Keratinocyte (primary cell): ENCODE results near the gene MSI1. TPM values are rescaled to one million over a fixed set of nuclear protein-coding genes. Genes with fewer than 3 reads are reported as not detected.

Source experiments
- DNase-seq: peaks from one replicate; pipeline ENCODE4 v3.0.0-alpha.2; 2011; ENCODE audit warnings: low read depth, missing footprints, low spot score
- FAIRE-seq: peaks from 2 replicates; lab custom pipeline; 2011; peaks lifted over from hg19 to GRCh38; lab: Jason Lieb, UNC
- H2AFZ ChIP-seq: 2 replicates; pipeline ENCODE4 v1.6.0; 2012; ENCODE audit warnings: low read length, control low read depth, inconsistent platforms; ENCODE audit not compliant: control insufficient read depth
- H3K27ac ChIP-seq: 2 replicates; pipeline ENCODE4 v1.5.1; 2011; ENCODE audit warnings: low read length; ENCODE audit not compliant: control insufficient read depth, insufficient read depth
- H3K27me3 ChIP-seq: 3 replicates; pipeline ENCODE4 v1.6.0; 2011; ENCODE audit warnings: low read length; ENCODE audit not compliant: control insufficient read depth, insufficient read depth; ENCODE audit errors: extremely low read depth
- H3K36me3 ChIP-seq, 2 experiments: 2 replicates in 1 of 2; 3 replicates in 1 of 2; pipeline ENCODE4 v1.5.1; 2011; ENCODE audit warnings: low read length in 2 of 2, mild to moderate bottlenecking in 1 of 2; ENCODE audit not compliant: control insufficient read depth in 2 of 2, insufficient read depth in 2 of 2; ENCODE audit errors: extremely low read depth in 1 of 2
- H3K4me1 ChIP-seq: 3 replicates; pipeline ENCODE4 v1.5.1; 2011; ENCODE audit warnings: low read length; ENCODE audit not compliant: control insufficient read depth, insufficient read depth; ENCODE audit errors: extremely low read depth
- H3K4me2 ChIP-seq: 3 replicates; pipeline ENCODE4 v1.6.0; 2011; ENCODE audit warnings: low read depth, low read length; ENCODE audit not compliant: control insufficient read depth, insufficient read depth; ENCODE audit errors: extremely low read depth
- H3K4me3 ChIP-seq, 3 experiments: fragments of 200-600 bp in 1 of 3; sonication (generic) in 1 of 3; 2 replicates in 2 of 3; 3 replicates in 1 of 3; pipeline ENCODE4 v1.5.1; 2011 to 2016; ENCODE audit warnings: low read length in 3 of 3, mild to moderate bottlenecking in 3 of 3, control low read depth in 2 of 3, inconsistent platforms in 1 of 3, low read depth in 1 of 3, mixed read lengths in 1 of 3, mixed run types in 1 of 3, moderate library complexity in 1 of 3; ENCODE audit not compliant: control insufficient read depth in 2 of 3, insufficient read depth in 2 of 3; ENCODE audit errors: extremely low read depth in 1 of 3
- H3K79me2 ChIP-seq: 2 replicates; pipeline ENCODE4 v1.6.0; 2012; ENCODE audit warnings: low read length; ENCODE audit not compliant: control insufficient read depth, insufficient read depth
- H3K9ac ChIP-seq: 3 replicates; pipeline ENCODE4 v1.6.0; 2011; ENCODE audit warnings: low read length; ENCODE audit not compliant: control insufficient read depth, insufficient read depth; ENCODE audit errors: extremely low read depth
- H3K9me1 ChIP-seq: 3 replicates; pipeline ENCODE4 v1.6.0; 2011; ENCODE audit warnings: low read length; ENCODE audit not compliant: control insufficient read depth, insufficient read depth; ENCODE audit errors: extremely low read depth
- H3K9me3 ChIP-seq: 2 replicates; pipeline ENCODE4 v1.5.1; 2012; ENCODE audit warnings: low read depth, low read length; ENCODE audit not compliant: control insufficient read depth
- H4K20me1 ChIP-seq: 3 replicates; pipeline ENCODE4 v1.6.0; 2011; ENCODE audit warnings: low read length; ENCODE audit not compliant: control insufficient read depth, insufficient read depth; ENCODE audit errors: extremely low read depth
- EZH2 ChIP-seq: IDR thresholded peaks from one replicate; pipeline ENCODE4 v1.6.1; 2012; ENCODE audit warnings: inconsistent platforms, mild to moderate bottlenecking, low read length, moderate library complexity
- dilution Hi-C: fragments of 300-500 bp; cut with MboI; formaldehyde crosslinking; loops from one replicate; pipeline ENCODE4 v1.7.0; 2020; ENCODE audit warnings: low sequenced_read_pairs; ENCODE audit not compliant: extremely low pct_ligation_motif_present
- polyA plus RNA-seq, 5 experiments: library from polyadenylated mRNA; depleted of rRNA in 3 of 5; stranded (reverse) in 3 of 5; stranded (forward) in 1 of 5; unstranded in 1 of 5; fragments of >200 nt; gene quantifications; 1 replicate in 1 of 5; 2 replicates in 3 of 5; 3 replicates in 1 of 5; pipeline versions ENCODE4 v1.2.1 to v1.2.3, GENCODE V29; 2011 to 2012; ENCODE audit warnings: missing spikeins in 2 of 5, low read depth in 1 of 5, low replicate concordance in 1 of 5
- TF ChIP-seq, protein P1 (sequence below), 3 experiments: IDR thresholded peaks in 1 of 3; conservative IDR thresholded peaks in 1 of 3; optimal IDR thresholded peaks in 1 of 3; 2 replicates in 2 of 3; 3 replicates in 1 of 3; pipeline versions ENCODE3 to v1.5.1; 2011; ENCODE audit warnings: low read length in 3 of 3, mild to moderate bottlenecking in 3 of 3, moderate library complexity in 2 of 3, control low read depth in 1 of 3, inconsistent platforms in 1 of 3; ENCODE audit not compliant: insufficient read depth in 2 of 3; ENCODE audit errors: extremely low read depth in 1 of 3

MSI1 gene
- polyA plus RNA-seq, 1 donor (not counting 4 experiments of a cell fraction or from before 2014, with no cell fraction given), result not detected

DNA sequence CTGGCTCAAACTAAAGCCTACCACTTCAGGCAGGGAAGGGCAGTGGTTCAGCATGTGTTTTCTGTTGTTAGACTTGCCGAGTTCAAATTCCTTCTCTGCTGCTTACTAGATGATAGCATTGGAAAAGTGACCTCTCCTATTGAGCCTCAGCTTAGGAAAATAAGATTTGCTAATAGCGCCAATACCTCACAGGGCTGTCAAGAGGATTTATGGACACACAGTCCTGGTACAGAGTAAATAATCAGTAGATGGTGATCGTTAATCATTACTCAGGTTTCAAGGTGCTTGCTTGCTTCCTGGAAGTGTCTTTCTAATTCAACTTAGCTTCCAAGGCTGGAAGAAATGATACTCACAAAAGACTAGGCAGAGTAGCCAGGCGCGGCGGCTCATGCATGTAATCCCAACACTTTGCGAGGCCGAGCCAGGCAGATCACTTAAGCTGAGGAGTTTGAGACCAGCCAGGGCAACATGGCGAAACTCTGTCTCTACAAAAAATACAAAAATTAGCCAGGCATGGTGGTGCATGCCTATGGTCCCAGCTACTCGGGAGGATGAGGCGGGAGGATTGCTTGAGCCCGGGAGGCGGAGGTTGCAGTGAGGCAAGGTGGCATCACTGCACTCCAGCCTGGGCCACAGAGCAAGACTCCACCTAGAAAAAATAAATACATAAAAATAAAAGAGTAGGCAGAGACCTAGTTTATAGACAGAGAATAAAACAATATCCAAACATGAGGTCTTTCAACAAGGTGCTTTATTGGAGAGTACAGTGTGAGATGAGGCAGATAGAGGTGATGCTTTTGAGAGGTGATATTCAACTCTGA is 47.4 kb downstream of the MSI1 start:
- dilution Hi-C loops, result no loop called here
- Histone ChIP-seq H3K9me1 (no peaks in the 10 kb centered on the region), H3K4me3 (no peak overlapping the region), H3K4me1 (peaks cover 7% of the 10 kb centered on the region), H3K9ac (no peak overlapping the region), H3K27me3 (no peaks in the 10 kb centered on the region), H4K20me1 (no peaks in the 10 kb centered on the region), H2AFZ (no peak overlapping the region), H3K27ac (no peak overlapping the region), H3K9me3 (no peaks in the 10 kb centered on the region), H3K36me3 (no peaks in the 10 kb centered on the region), H3K79me2 (no peaks in the 10 kb centered on the region), H3K4me2 (no peak overlapping the region)
- TF ChIP-seq, protein P1, sequence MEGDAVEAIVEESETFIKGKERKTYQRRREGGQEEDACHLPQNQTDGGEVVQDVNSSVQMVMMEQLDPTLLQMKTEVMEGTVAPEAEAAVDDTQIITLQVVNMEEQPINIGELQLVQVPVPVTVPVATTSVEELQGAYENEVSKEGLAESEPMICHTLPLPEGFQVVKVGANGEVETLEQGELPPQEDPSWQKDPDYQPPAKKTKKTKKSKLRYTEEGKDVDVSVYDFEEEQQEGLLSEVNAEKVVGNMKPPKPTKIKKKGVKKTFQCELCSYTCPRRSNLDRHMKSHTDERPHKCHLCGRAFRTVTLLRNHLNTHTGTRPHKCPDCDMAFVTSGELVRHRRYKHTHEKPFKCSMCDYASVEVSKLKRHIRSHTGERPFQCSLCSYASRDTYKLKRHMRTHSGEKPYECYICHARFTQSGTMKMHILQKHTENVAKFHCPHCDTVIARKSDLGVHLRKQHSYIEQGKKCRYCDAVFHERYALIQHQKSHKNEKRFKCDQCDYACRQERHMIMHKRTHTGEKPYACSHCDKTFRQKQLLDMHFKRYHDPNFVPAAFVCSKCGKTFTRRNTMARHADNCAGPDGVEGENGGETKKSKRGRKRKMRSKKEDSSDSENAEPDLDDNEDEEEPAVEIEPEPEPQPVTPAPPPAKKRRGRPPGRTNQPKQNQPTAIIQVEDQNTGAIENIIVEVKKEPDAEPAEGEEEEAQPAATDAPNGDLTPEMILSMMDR (optimal IDR thresholded peaks at IDR 0.05 in 1 of 3, IDR thresholded peaks at IDR 0.05 in 1 of 3, conservative IDR thresholded peaks at IDR 0.05 in 1 of 3; ENCODE audit: extremely low read depth in 1 of 3, insufficient read depth in 2 of 3, low read length in 3 of 3), result no peak
- TF ChIP-seq EZH2, result no peak
- DNase-seq (no peak), FAIRE-seq (no peak)

DNA sequence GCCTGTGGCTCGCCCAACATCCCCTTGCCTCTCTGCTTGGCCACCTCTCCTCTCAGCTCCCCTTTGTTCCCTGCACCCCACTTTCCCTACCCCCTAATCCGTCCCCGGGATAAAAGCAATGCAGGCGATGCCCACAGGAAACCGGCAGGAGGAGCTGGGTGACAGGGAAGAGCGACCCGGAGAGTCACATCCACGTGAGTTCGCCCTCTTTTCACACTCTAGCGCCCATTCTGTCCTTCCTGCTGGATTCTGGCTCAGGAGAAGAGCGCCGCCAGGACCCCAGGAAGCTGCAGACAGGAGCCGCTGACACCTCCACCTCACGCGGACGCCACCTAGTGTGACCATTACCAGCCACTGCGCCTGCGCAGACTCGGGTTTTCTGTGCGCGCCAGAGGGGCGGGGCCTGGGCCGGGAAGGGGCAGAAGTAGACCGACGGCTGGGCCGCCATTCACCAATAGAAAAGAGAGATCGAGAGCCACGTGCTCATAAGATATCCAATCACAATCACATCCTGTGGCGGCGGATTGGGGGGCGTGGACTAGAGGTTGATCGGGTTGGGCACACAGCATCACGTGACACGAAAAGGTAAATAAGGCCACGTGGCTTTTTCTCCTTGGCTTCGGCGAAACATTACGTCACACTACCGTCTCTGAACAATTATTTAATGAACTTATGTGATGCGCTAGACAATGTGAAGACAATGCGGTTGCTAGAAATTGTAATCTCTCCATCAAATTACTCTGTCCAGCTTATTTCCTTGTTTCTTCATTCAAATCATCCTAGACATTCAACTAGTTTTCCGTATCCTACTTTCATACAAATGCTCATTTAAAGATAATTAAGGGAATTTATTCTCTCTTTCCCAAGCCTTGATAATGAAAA is 51.5 kb downstream of the MSI1 start:
- peak overlapping the region; percentile 80 for H3K9ac ChIP-seq
- DNase-seq (peak; percentile 98), FAIRE-seq (peak; percentile 81)
- H3K27me3 ChIP-seq, result no peaks in the 10 kb centered on the region
- no peaks in the 10 kb centered on the region for H3K79me2 ChIP-seq
- no peak for TF ChIP-seq EZH2
- TF ChIP-seq, protein P1 (optimal IDR thresholded peaks at IDR 0.05 in 1 of 3, IDR thresholded peaks at IDR 0.05 in 1 of 3, conservative IDR thresholded peaks at IDR 0.05 in 1 of 3; ENCODE audit: extremely low read depth in 1 of 3, insufficient read depth in 2 of 3, low read length in 3 of 3), result peak; percentile 65 to 68 (median 67)
- peak overlapping the region; percentile 86 for H3K4me2 ChIP-seq
- no peaks in the 10 kb centered on the region for H3K9me1 ChIP-seq
- peak overlapping the region; percentile 27 to 67 (median 66) for H3K4me3 ChIP-seq
- dilution Hi-C loops, result no loop called here
- no peaks in the 10 kb centered on the region for H3K9me3 ChIP-seq
- peak overlapping the region; percentile 66 for H3K27ac ChIP-seq
- no peaks in the 10 kb centered on the region for H3K36me3 ChIP-seq
- no peaks in the 10 kb centered on the region for H4K20me1 ChIP-seq
- H3K4me1 ChIP-seq, result peaks cover 4% of the 10 kb centered on the region
- H2AFZ ChIP-seq, result peak overlapping the region; percentile 78
